Activated T-helper 9 cell treated with anti-CD3 and anti-CD28 coated beads, Interleukin-2, amount 50 U/mL, for 16 hours (primary cell): ENCODE measurements around the gene SUV39H2.
"Not testable (repeated sequence)": the region's sequence is repeated elsewhere in the genome, so short reads cannot be mapped to it uniquely, and the experiment has no call there.

Experiments used
- DNase-seq: peaks from one replicate; pipeline ENCODE4 v3.0.0-alpha.2; 2020; ENCODE audit warnings: low read depth

Gene SUV39H2

GRCh38 chr10:14878266-14879123, at the start of gene SUV39H2:
Gene SUV39H2, plus strand, starts transcription at chr10:14878866. Its CDS starts 23 bp downstream, at chr10:14878889.
- DNase-seq: peak; percentile 91

GRCh38 chr10:14833106-14833505, 45.6 kb upstream of the SUV39H2 start:
- no peak for DNase-seq

- no peak for DNase-seq
Observed at GRCh38 chr10:14836208-14836607, 42.5 kb upstream of the SUV39H2 start.

- no peak for DNase-seq
Observed at GRCh38 chr10:14837003-14837756, 41.5 kb upstream of the SUV39H2 start.

- peak; percentile 99 for DNase-seq
Observed at GRCh38 chr10:14837757-14838581, 40.7 kb upstream of the SUV39H2 start, which contains the start of the genes CDNF, HSPA14 and MSANTD7. Gene CDNF, minus strand, starts transcription at chr10:14838037. Its CDS starts 91 bp downstream, at chr10:14837946. Gene HSPA14, plus strand, starts transcription at chr10:14838306. Its CDS starts 97 bp downstream, at chr10:14838403. Gene MSANTD7, plus strand, starts transcription at chr10:14838306. Its CDS starts 3,979 bp downstream, at chr10:14842285.

GRCh38 chr10:14838582-14839304, 39.9 kb upstream of the SUV39H2 start:
- DNase-seq: peak; percentile 10

GRCh38 chr10:14839305-14839695, 39.4 kb upstream of the SUV39H2 start:
- no peak for DNase-seq

GRCh38 chr10:14840178-14840577, 38.5 kb upstream of the SUV39H2 start:
- DNase-seq: no peak

- no peak for DNase-seq
Observed at GRCh38 chr10:14843327-14843988, 35.2 kb upstream of the SUV39H2 start.

GRCh38 chr10:14844948-14845347, 33.7 kb upstream of the SUV39H2 start:
- no peak for DNase-seq

- no peak for DNase-seq
Observed at GRCh38 chr10:14852236-14852635, 26.4 kb upstream of the SUV39H2 start.

GRCh38 chr10:14855453-14855852, 23.2 kb upstream of the SUV39H2 start:
- no peak for DNase-seq

GRCh38 chr10:14858338-14858960, 20.2 kb upstream of the SUV39H2 start:
- no peak for DNase-seq

GRCh38 chr10:14859043-14859442, 19.6 kb upstream of the SUV39H2 start:
- no peak for DNase-seq

GRCh38 chr10:14859775-14860174, 18.9 kb upstream of the SUV39H2 start:
- DNase-seq: no peak

GRCh38 chr10:14860791-14861190, 17.9 kb upstream of the SUV39H2 start:
- no peak for DNase-seq

- not testable (repeated sequence) for DNase-seq
Observed at GRCh38 chr10:14864466-14864865, 14.2 kb upstream of the SUV39H2 start.

GRCh38 chr10:14864871-14865270, 13.8 kb upstream of the SUV39H2 start:
- not testable (repeated sequence) for DNase-seq

- no peak for DNase-seq
Observed at GRCh38 chr10:14873090-14873760, 5.4 kb upstream of the SUV39H2 start.

- no peak for DNase-seq
Observed at GRCh38 chr10:14875941-14876340, 2.7 kb upstream of the SUV39H2 start.
